IPS-18a (cell line): ENCODE results near the gene LMLN.
A peak's percentile ranks its signal among the peaks of the same experiment; 100 is the strongest.
"Not testable (repeated sequence)": the region's sequence is repeated elsewhere in the genome, so short reads cannot be mapped to it uniquely, and the experiment has no call there.

ENCODE experiments used
- H3K27ac ChIP-seq: one replicate; pipeline ENCODE4 v1.5.1; 2013; ENCODE audit warnings: low read length
- H3K27me3 ChIP-seq: one replicate; pipeline ENCODE4 v1.6.1; 2013; ENCODE audit warnings: mild to moderate bottlenecking, low read length; ENCODE audit not compliant: control insufficient read depth, insufficient read depth
- H3K36me3 ChIP-seq: one replicate; pipeline ENCODE4 v1.6.1; 2013; ENCODE audit warnings: low read depth, low read length; ENCODE audit not compliant: control insufficient read depth
- H3K4me1 ChIP-seq: one replicate; pipeline ENCODE4 v1.6.1; 2013; ENCODE audit warnings: low read depth, low read length; ENCODE audit not compliant: control insufficient read depth
- H3K4me3 ChIP-seq: one replicate; pipeline ENCODE4 v1.5.1; 2013; ENCODE audit warnings: low read length
- H3K9ac ChIP-seq: one replicate; pipeline ENCODE4 v1.6.1; 2013; ENCODE audit warnings: mild to moderate bottlenecking, low read length, moderate library complexity
- H3K9me3 ChIP-seq: one replicate; pipeline ENCODE4 v1.6.1; 2013; ENCODE audit warnings: low read depth, low read length; ENCODE audit not compliant: control insufficient read depth

Gene LMLN

DNA sequence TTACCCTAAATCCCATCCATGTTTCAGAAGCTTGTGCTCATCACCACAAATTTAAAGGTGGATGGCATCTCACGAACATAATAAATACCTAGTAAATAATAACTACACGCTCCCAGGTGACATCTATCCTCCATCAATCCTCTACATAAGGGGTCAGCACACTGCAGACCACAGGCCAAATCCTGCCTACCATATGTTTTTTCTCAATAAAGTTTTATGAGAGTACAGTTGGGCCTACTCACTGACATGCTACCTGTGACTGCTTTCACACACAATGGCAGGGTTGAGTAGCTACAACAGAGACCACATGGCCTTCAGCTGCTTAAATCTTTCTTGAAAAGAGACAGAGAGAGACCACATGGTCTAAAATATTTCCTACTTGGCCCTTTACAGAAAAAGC, 105.9 kb downstream of the LMLN start:
- Histone ChIP-seq H3K27me3 (no peaks in the 10 kb centered on the region), H3K36me3 (no peaks in the 10 kb centered on the region), H3K4me1 (no peaks in the 10 kb centered on the region), H3K27ac (no peak overlapping the region), H3K9me3 (no peaks in the 10 kb centered on the region), H3K9ac (no peak overlapping the region), H3K4me3 (no peak overlapping the region)

DNA sequence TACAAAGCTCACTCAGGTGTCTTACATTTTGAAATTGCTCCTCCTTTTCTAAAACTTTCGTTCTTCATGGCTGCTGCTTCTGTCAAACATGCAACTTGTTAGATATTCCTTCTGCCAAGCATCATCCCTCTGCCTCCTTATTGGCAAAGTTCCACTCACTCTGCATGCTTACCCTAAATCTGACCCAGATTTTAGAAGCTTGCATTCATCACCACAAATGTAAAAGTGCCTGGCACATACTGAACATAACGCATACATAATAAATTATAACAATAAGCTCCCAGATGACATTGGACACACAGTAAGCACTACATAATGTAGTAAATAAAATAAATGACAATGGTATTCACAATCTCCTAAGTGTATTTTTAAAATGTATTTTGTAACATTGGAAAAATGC, 107.4 kb downstream of the LMLN start:
- no peak overlapping the region for H3K4me3 ChIP-seq
- H3K36me3 ChIP-seq: no peaks in the 10 kb centered on the region
- no peak overlapping the region for H3K9ac ChIP-seq
- peaks cover 3% of the 10 kb centered on the region for H3K27me3 ChIP-seq
- H3K4me1 ChIP-seq: peaks cover 3% of the 10 kb centered on the region
- no peaks in the 10 kb centered on the region for H3K9me3 ChIP-seq
- no peak overlapping the region for H3K27ac ChIP-seq

DNA sequence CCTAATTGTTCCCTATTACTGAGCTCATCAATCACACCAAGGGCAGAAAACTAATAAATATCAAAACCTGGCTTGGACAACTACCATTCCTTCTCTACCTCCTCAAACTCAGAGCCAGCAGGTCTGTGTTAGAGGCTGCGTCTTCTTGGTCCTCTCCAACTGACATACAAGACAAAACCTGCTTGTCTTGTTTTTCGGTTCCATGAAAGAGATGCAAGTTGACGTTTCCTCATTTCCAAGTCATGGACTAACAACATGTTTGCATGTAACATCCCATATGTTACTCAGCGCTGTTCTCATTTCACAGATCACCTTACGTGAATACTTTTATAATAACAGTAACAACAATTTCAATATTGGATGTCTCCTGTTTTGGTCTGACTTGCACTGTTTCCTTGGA, 110.9 kb downstream of the LMLN start:
- Histone ChIP-seq H3K9me3 (no peaks in the 10 kb centered on the region), H3K9ac (no peak overlapping the region)

GRCh38 chr3:198071602-198072287, 111.7 kb downstream of the LMLN start:
- Histone ChIP-seq H3K27me3 (peaks cover 46% of the 10 kb centered on the region), H3K9me3 (no peaks in the 10 kb centered on the region), H3K4me3 (no peak overlapping the region), H3K36me3 (no peaks in the 10 kb centered on the region), H3K4me1 (peaks cover 3% of the 10 kb centered on the region), H3K9ac (no peak overlapping the region), H3K27ac (no peak overlapping the region)

More for the DNA sequence above, 110.9 kb downstream of the LMLN start:
- Histone ChIP-seq H3K4me3 (no peak overlapping the region), H3K36me3 (no peaks in the 10 kb centered on the region), H3K27ac (no peak overlapping the region), H3K27me3 (peaks cover 38% of the 10 kb centered on the region), H3K4me1 (peaks cover 3% of the 10 kb centered on the region)

DNA sequence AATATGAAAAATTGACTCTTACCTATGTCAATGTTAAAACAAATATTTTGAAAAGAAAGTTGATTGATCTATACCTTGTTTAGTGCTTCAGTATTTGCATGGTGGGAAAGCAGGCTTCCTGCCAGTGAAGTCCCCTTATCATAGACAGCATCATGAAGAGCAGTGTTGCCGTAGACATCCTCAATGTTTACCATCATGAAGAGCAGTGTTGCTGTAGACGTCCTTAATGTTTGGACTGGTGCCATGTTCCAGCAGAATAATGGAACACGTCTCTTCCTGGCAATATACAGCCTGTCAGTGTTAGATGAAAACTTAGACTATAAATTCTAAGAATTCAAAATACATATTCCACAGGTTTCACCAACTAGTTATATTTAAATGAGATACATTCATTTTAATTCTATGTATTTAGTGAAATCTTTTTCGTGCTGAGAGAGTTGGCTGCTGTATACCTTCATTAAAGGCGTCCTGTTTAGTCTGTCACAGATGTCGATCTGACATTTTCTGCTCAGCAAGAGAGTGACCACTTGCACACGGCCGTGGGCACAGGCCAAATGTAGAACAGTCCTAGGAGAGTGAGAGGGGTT, 116.8 kb downstream of the LMLN start:
- Histone ChIP-seq H3K27me3 (peaks cover 91% of the 10 kb centered on the region), H3K27ac (no peak overlapping the region), H3K36me3 (no peaks in the 10 kb centered on the region), H3K9ac (no peak overlapping the region), H3K4me1 (peaks cover 3% of the 10 kb centered on the region), H3K9me3 (no peaks in the 10 kb centered on the region), H3K4me3 (no peak overlapping the region)

- no peaks in the 10 kb centered on the region for H3K9me3 ChIP-seq
- peaks cover 87% of the 10 kb centered on the region for H3K27me3 ChIP-seq
- peak overlapping the region; percentile 45 for H3K4me3 ChIP-seq
- H3K4me1 ChIP-seq: peaks cover 4% of the 10 kb centered on the region
- no peak overlapping the region for H3K27ac ChIP-seq
- no peak overlapping the region for H3K9ac ChIP-seq
- H3K36me3 ChIP-seq: no peaks in the 10 kb centered on the region
These were observed 119.9 kb downstream of the LMLN start for GRCh38 chr3:198079771-198080520.

DNA sequence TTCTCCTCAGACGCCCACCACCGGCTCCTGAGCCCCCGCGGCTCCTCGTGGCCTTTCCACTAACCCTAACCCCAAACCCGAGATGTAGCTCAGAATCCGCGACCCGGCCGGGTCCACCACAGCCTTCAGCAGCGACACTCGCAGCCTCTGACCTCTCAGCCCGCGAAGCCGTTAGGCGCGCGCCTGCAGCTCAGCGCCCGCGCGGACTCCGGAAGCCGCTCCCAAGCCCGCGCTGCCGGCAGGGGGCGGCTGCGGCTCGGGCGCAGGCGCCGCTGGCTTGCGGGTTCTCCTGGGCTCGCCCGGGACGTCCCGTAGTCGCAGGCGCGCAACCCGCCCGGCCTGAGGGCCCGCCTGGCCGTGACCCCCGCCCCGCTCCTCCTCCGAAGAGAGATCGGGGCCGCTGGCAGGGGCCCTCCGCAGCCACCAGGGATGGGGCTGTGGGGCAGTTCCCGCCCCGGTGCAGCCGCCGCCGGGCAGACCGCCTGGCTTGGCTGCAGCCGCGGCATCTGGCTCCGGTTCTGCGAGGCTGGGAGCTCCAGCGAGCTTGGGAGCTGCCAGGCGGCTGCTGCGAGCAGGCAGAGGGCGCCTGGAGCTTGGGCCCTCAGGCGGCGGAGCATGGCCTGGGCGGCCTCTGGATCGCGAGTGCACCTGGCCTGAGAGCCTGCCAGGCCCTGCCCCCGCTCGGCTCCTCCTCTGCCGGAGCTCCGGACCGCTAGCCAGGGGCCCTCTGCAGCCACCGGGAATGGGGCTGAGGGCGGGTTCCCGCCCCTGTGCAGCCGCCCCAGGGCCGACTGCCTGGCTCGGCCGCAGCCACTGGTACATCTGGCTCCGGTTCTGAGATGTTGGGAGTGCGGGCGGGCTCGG, 120.7 kb downstream of the LMLN start:
- Histone ChIP-seq H3K36me3 (no peaks in the 10 kb centered on the region), H3K9me3 (no peaks in the 10 kb centered on the region), H3K9ac (no peak overlapping the region), H3K27ac (no peak overlapping the region), H3K4me3 (peak overlapping the region; percentile 45), H3K4me1 (peaks cover 4% of the 10 kb centered on the region), H3K27me3 (peaks cover 87% of the 10 kb centered on the region)

GRCh38 chr3:198081421-198081844, 121.4 kb downstream of the LMLN start:
- peak overlapping the region; percentile 45 for H3K4me3 ChIP-seq
- H3K4me1 ChIP-seq: peaks cover 4% of the 10 kb centered on the region
- peaks cover 86% of the 10 kb centered on the region for H3K27me3 ChIP-seq
- H3K9me3 ChIP-seq: no peaks in the 10 kb centered on the region
- no peaks in the 10 kb centered on the region for H3K36me3 ChIP-seq
- H3K27ac ChIP-seq: no peak overlapping the region
- no peak overlapping the region for H3K9ac ChIP-seq

DNA sequence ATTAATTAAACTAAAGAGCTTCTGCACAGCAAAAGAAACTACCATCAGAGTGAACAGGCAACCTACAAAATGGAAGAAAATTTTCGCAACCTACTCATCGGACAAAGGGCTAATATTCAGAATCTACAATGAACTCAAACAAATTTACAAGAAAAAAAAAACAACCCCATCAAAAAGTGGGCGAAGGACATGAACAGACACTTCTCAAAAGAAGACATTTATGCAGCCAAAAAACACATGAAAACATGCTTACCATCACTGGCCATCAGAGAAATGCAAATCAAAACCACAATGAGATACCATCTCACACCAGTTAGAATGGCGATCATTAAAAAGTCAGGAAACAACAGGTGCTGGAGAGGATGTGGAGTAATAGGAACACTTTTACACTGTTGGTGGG, 122.2 kb downstream of the LMLN start:
- H3K27me3 ChIP-seq: peaks cover 86% of the 10 kb centered on the region
- not testable (repeated sequence) for H3K9me3 ChIP-seq, H3K4me3 ChIP-seq, H3K36me3 ChIP-seq, H3K9ac ChIP-seq, H3K27ac ChIP-seq, H3K4me1 ChIP-seq

DNA sequence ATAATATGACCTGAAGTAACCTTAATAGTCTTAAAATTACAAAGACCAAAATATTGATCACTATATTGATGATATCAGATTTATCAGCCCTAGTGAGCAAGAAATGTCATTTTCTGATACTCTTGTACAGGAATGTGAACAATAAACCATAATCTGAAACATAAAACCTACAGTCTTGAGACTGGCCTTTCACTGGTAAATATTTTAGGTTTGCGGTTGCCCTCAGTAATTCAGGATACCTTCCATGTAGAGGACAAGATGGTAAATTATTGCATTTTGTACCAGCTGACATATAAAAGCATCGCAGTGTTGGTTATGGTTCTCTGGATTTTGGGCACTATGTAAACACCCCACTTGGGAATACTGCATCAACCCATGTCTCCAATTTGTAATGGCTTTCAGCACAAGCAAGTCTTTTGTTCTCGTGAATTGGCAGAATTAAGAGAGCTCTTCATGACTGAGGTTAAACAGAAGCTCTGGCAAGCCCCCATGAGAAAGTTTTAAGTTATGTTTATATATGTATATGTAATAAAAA, 128.5 kb downstream of the LMLN start:
- H3K4me1 ChIP-seq: no peaks in the 10 kb centered on the region
- no peaks in the 10 kb centered on the region for H3K36me3 ChIP-seq
- H3K27me3 ChIP-seq: peaks cover 55% of the 10 kb centered on the region
- H3K4me3 ChIP-seq: no peak overlapping the region
- H3K27ac ChIP-seq: no peak overlapping the region
- H3K9me3 ChIP-seq: no peaks in the 10 kb centered on the region
- no peak overlapping the region for H3K9ac ChIP-seq

DNA sequence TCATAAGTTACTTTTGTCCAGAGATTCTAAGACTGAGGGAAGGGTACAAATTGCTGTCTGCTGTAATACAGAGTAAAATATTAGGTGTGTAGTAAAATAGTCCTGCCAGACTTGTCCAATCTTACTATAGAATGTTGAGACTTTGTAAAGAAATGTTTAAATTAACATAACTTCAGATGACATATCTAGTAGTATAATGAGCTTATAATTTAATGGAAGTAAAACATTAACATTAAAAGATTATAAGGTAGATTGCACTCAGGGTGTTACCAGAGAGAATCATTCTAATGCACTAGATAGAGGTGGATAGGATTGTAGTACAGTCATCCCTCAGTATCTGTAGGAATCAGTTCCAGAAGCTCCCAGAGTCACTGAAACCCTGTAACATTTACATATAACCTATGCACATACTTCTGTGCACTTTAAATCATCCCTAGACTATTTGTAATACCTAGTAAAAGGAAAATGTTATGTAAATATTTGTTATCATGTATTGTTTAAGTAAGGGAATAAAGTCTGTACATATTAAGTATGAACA, 130.8 kb downstream of the LMLN start:
- Histone ChIP-seq H3K27ac (no peak overlapping the region), H3K27me3 (peaks cover 34% of the 10 kb centered on the region), H3K4me3 (no peak overlapping the region), H3K9me3 (no peaks in the 10 kb centered on the region), H3K4me1 (no peaks in the 10 kb centered on the region), H3K9ac (no peak overlapping the region), H3K36me3 (no peaks in the 10 kb centered on the region)
